Ascending aorta (tissue), 2 donors: ENCODE data around the gene EIF2A. TPM values are rescaled to one million over a fixed set of nuclear protein-coding genes. Genes with fewer than 3 reads are reported as not detected.
"Not testable (repeated sequence)": the region's sequence is repeated elsewhere in the genome, so short reads cannot be mapped to it uniquely, and the experiment has no call there.

ENCODE experiments used
- DNase-seq, 2 donors: peaks; one replicate each; pipeline ENCODE4 v3.0.0-alpha.2; 2019; ENCODE audit warnings: low spot score in 2 of 2
- H3K27ac ChIP-seq, 2 donors: fragments of 200-600 bp; sonication (generic); one replicate each; pipeline ENCODE4 v1.5.1; 2016 to 2017; ENCODE audit warnings: mild to moderate bottlenecking in 1 of 2
- H3K27me3 ChIP-seq: fragments of 200-600 bp; sonication (generic); one replicate; pipeline ENCODE4 v1.5.1; 2017
- H3K36me3 ChIP-seq, 2 donors: fragments of 200-600 bp; sonication (generic); one replicate each; pipeline ENCODE4 v1.5.1; 2016
- H3K4me1 ChIP-seq, 2 donors: fragments of 200-600 bp; sonication (generic); one replicate each; pipeline ENCODE4 v1.5.1; 2016 to 2017; ENCODE audit warnings: mild to moderate bottlenecking in 1 of 2
- H3K4me3 ChIP-seq, 2 donors: fragments of 200-600 bp; sonication (generic); one replicate each; pipeline ENCODE4 v1.5.1; 2016 to 2017; ENCODE audit warnings: mild to moderate bottlenecking in 1 of 2
- H3K9me3 ChIP-seq, 2 donors: fragments of 200-600 bp; sonication (generic); one replicate each; pipeline ENCODE4 v1.5.1; 2016
- intact Hi-C: fragments of 100-400 bp; cut with DNase I; formaldehyde crosslinking; loops from one replicate; pipeline ENCODE4 v1.15.1; 2023
- total RNA-seq: library from RNA; depleted of rRNA; stranded (reverse); fragments of >200 nt; gene quantifications from one replicate; pipeline ENCODE4 v1.1.0, GENCODE V29; 2016
- TF ChIP-seq, protein P1 (sequence below), 3 experiments: fragments of 200-600 bp in 2 of 3; fragments of 450-650 bp in 1 of 3; sonication (generic) in 2 of 3; IDR thresholded peaks; one replicate each; pipeline ENCODE4 v1.5.1; 2016 to 2019; ENCODE audit warnings: antibody characterized with exemption in 3 of 3, mild to moderate bottlenecking in 1 of 3, moderate library complexity in 1 of 3

Gene EIF2A
- 83.2 TPM for total RNA-seq

DNA sequence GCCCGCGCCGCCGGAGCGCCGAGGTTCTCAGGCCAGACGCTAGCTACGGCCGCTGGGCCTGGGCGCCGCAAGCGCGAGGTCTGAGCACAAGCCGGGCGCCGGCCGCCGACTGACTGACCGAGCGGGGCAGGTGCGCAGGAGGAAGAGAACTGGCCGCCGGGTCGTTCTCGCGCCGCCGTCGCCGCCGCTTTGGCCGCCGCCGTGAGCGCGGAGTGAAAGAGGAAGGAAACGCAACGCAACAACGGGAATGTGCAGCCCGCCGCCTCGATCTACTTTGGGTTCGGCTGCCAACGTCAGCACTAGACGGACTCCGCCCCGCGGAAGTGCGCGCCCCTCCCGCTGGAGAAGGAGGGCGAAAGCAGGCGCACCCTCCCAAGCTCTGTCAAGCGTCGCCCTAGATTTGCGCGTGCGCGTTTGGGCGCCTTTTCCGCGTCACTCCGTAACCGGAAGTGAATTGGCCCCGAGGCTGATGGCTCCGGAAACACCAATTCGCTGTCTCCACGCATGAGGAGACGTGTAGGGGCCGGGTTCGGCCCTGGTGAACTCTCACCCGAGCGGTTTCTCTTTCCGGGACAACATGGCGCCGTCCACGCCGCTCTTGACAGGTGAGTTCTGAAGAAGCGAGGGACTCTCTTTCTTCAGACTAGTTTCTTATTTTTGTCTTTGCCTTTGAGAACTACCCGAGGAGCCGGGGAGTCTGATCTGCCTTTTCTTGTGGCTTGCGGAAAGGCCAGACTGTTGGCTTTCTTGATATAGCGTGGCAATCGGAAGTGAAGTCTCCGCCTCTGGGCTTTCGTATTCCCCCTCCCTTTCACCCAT lies at the start of gene EIF2A, which contains the start of gene SERP1:
Gene EIF2A (plus strand): TSS at position 562 of the 819 bp plus-strand sequence. CDS start 16 bp downstream, at position 578.
Gene SERP1 (minus strand): TSS at position 271 of the 819 bp plus-strand sequence. CDS start 361 bp downstream, outside the sequence.
- peak within 1 kb of the TSS; percentile 89 to 99 for H3K4me3 ChIP-seq
- peaks cover 0 to 24% of the 10 kb centered on the region in 2 donors for H3K4me1 ChIP-seq
- no peaks in the 10 kb centered on the region for H3K27me3 ChIP-seq
- peak; percentile 94 to 99 for DNase-seq
- intact Hi-C loops: loop anchor here (1.0 to 5.0 kb wide), 6 partner anchors 57 to 579 kb away; partner anchors contain the start of genes ERICH6, SELENOT and SIAH2
- H3K27ac ChIP-seq: peak within 1 kb of the TSS; percentile 99 to 100
- H3K36me3 ChIP-seq: peaks cover 0 to 13% of the 10 kb centered on the region in 2 donors
- TF ChIP-seq, protein P1, sequence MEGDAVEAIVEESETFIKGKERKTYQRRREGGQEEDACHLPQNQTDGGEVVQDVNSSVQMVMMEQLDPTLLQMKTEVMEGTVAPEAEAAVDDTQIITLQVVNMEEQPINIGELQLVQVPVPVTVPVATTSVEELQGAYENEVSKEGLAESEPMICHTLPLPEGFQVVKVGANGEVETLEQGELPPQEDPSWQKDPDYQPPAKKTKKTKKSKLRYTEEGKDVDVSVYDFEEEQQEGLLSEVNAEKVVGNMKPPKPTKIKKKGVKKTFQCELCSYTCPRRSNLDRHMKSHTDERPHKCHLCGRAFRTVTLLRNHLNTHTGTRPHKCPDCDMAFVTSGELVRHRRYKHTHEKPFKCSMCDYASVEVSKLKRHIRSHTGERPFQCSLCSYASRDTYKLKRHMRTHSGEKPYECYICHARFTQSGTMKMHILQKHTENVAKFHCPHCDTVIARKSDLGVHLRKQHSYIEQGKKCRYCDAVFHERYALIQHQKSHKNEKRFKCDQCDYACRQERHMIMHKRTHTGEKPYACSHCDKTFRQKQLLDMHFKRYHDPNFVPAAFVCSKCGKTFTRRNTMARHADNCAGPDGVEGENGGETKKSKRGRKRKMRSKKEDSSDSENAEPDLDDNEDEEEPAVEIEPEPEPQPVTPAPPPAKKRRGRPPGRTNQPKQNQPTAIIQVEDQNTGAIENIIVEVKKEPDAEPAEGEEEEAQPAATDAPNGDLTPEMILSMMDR (IDR thresholded peaks at IDR 0.05): no peak
- H3K9me3 ChIP-seq: no peaks in the 10 kb centered on the region

DNA sequence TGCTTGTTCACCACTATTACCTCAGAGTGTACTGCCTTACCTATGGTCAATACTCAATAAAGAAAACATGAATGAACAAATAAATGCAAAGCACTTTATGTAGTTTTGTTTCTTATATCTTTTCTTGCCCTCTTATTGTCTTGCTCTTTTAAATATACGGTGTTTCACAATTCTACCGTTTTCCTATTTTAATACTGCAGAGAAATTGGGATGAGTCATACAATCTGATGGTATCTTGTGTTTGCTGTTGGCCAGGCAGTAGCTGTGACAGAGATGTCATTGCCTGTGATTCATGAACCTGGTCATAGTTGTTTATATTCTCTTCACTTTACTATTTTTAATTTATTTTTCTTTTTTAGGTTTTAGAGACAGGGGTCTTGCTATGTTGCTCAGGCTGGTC lies 48.6 kb upstream of the EIF2A start:
- Histone ChIP-seq H3K27ac (no peak overlapping the region), H3K4me1 (no peaks in the 10 kb centered on the region), H3K4me3 (no peak overlapping the region), H3K36me3 (no peaks in the 10 kb centered on the region), H3K27me3 (no peaks in the 10 kb centered on the region), H3K9me3 (no peaks in the 10 kb centered on the region)
- TF ChIP-seq, protein P1 (IDR thresholded peaks at IDR 0.05): no peak
- DNase-seq: no peak
- intact Hi-C loops: loop anchor here (5.0 kb wide), 2 partner anchors 126 to 211 kb away; no protein-coding TSS in a partner anchor

DNA sequence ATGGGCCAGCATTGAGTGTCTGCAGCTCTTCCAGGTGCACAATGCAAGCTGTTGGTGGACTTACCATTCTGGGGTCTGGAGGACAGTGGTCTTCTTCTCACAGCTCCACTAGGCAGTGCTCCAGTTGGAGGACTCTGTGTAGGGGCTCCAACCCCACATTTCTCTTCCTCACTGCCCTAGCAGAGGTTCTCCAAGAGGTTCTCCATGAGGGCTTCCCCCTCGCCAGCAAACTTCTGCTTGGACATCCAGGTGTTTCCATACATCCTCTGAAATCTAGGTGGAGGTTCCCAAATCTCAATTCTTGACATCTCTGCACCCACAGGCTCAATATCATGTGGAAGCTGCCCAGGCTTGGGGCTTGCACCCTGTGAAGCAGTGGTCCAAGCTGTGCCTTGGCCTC lies 45.6 kb upstream of the EIF2A start:
- DNase-seq, H3K27ac ChIP-seq, H3K36me3 ChIP-seq, H3K9me3 ChIP-seq, H3K4me3 ChIP-seq, H3K27me3 ChIP-seq, H3K4me1 ChIP-seq, intact Hi-C loops: not testable (repeated sequence)

DNA sequence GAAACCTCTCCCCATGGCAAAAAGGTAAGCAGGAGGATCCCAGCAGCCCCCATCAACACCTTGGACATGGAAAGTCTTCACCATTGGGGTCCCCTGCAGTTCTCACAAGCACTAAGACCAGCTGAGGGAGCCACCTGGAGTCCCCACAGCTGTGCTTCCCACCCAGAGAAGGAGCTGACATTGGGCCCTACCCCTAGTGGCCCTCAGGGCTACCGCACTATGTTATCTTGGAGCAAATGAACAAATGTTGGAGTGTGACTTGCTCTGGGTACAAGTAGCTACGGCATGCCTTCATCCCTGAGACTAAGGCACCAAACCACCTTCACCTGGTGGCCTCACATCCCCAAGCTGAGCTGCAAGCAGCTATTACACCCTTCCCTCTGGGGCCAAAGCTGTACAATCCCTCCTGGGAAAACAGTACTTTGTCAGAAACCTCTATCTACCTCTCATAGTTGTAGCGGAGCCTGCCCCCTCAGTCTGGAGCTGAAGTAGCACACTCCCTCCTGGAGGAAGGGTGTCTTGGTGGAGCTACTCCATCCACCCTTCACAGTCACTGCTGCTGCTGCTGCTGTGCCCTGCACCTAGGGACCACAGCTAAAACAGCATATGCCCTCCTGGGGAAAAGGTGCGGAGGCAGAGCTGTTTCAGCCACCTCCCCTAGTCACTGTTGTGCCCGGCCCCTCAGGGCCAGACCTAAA lies 43.0 kb upstream of the EIF2A start:
- Histone ChIP-seq H3K27me3 (no peaks in the 10 kb centered on the region), H3K4me3 (no peak overlapping the region), H3K36me3 (no peaks in the 10 kb centered on the region), H3K9me3 (peaks cover 0 to 4% of the 10 kb centered on the region in 2 donors), H3K27ac (no peak overlapping the region), H3K4me1 (no peaks in the 10 kb centered on the region)
- TF ChIP-seq, protein P1 (IDR thresholded peaks at IDR 0.05): no peak
- intact Hi-C loops: no loop called here
- DNase-seq: no peak

DNA sequence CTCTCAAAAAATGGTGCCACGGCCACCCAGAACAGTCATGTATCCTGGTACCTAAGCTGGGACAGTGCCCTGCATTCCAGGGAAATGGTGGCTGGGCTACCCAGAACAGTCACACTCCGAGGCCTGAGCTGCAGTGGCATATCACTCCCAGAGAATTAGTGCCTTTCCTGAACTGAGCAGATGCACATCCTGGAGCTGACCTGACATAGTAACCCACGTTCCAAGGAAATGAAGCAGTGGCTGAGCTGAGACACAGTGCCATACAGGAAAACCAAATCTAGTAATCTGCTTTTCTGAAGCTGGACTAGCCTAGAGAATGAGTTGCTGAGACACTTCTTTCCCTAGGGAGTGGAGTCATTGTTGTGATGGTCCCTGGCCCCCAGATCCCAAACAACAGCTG lies 42.1 kb upstream of the EIF2A start:
- DNase-seq: no peak
- Histone ChIP-seq H3K9me3 (peaks cover 0 to 4% of the 10 kb centered on the region in 2 donors), H3K27me3 (no peaks in the 10 kb centered on the region), H3K36me3 (no peaks in the 10 kb centered on the region), H3K4me3 (no peak overlapping the region), H3K4me1 (no peaks in the 10 kb centered on the region), H3K27ac (no peak overlapping the region)
- TF ChIP-seq, protein P1 (IDR thresholded peaks at IDR 0.05): no peak
- intact Hi-C loops: no loop called here

DNA sequence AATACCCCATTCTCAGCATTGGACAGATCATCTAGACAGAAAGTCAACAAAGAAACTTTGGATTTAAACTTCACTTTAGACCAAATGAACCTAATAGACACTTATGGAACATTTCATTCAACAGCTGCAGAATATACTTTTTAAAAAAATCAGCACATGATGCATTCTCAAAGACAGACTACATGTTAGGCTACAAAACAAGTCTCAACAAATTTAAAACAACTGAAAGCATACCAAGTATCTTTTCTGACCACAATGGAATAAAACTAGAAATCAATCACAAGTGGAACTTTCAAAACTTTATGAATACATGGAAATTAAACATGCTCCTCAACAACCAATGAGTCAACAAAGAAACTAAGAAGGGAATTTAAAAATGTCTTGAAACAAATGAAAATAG lies 38.2 kb upstream of the EIF2A start:
- H3K36me3 ChIP-seq: no peaks in the 10 kb centered on the region
- H3K4me1 ChIP-seq: no peaks in the 10 kb centered on the region
- H3K27me3 ChIP-seq: no peaks in the 10 kb centered on the region
- no peak overlapping the region for H3K27ac ChIP-seq
- H3K9me3 ChIP-seq: peaks cover 0 to 4% of the 10 kb centered on the region in 2 donors
- DNase-seq: no peak
- intact Hi-C loops: no loop called here
- TF ChIP-seq, protein P1 (IDR thresholded peaks at IDR 0.05): no peak
- H3K4me3 ChIP-seq: no peak overlapping the region
